Tibial nerve (tissue), 3 donors: ENCODE results near the gene SCTR.

Experiments used
- POLR2A ChIP-seq, 2 donors: fragments of 450-650 bp; IDR thresholded peaks; one replicate each; pipeline ENCODE4 v1.6.1; 2017; ENCODE audit warnings: antibody characterized with exemption in 2 of 2, mild to moderate bottlenecking in 2 of 2, moderate library complexity in 2 of 2
- TF ChIP-seq, protein P1 (sequence below), 5 experiments: fragments of 200-600 bp in 3 of 5; fragments of 450-650 bp in 2 of 5; sonication (generic) in 3 of 5; IDR thresholded peaks; one replicate each; pipeline ENCODE4 v1.5.1; 2016 to 2019; ENCODE audit warnings: antibody characterized with exemption in 5 of 5, mild to moderate bottlenecking in 3 of 5, moderate library complexity in 2 of 5

DNA sequence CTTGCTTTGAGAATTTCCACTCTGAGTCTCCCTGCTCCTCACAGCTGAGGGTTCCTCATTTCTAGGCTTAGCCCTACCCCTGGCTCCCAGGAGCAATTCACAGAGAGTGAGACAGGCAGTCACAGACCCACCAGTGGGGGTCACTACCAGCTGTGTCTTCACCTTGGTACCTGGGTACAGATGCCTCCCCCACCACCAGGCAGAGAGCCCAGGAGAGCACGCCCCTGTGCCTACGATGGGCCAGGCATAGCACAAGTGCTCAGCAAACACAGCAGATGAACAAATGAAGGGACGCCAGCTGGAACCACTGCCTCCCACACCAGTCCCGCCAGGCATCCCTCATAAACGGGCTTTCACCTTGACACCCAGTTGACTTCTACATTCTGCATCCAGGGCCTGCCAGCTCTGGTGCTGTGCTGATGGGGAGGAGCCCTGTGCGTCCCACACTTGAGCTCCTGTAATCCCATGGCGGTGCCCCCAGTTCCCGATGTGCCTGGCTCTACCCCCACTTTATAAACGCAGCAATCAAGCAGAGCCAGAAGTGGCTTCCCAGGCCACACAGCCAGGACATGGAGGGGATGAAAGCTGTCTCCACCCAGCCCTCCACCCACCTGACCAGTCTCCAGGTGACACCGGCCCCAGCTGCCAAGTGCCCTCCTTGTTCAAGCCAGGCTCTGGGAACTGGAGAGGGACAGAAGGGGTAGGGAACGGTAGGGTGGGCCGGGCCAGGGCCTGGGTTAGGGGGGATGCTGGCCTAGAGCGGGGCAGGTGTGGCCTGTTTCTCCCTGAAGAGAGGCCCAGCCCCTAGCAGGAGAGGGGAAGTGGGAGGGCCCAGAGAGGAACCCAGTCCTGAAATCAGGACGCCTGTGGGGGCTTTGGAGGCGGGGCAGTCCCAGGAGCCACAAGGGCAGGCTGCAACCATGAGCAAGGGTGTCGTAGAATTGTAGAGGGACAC lies 42.5 kb downstream of the SCTR start:
- TF ChIP-seq, protein P1, sequence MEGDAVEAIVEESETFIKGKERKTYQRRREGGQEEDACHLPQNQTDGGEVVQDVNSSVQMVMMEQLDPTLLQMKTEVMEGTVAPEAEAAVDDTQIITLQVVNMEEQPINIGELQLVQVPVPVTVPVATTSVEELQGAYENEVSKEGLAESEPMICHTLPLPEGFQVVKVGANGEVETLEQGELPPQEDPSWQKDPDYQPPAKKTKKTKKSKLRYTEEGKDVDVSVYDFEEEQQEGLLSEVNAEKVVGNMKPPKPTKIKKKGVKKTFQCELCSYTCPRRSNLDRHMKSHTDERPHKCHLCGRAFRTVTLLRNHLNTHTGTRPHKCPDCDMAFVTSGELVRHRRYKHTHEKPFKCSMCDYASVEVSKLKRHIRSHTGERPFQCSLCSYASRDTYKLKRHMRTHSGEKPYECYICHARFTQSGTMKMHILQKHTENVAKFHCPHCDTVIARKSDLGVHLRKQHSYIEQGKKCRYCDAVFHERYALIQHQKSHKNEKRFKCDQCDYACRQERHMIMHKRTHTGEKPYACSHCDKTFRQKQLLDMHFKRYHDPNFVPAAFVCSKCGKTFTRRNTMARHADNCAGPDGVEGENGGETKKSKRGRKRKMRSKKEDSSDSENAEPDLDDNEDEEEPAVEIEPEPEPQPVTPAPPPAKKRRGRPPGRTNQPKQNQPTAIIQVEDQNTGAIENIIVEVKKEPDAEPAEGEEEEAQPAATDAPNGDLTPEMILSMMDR (IDR thresholded peaks at IDR 0.05), result no peak
- no peak for TF ChIP-seq POLR2A (IDR thresholded peaks at IDR 0.05)
